Spleen (tissue), 11 donors: Measurements from ENCODE around the gene KSR2. TPM values are rescaled to one million over a fixed set of nuclear protein-coding genes. Genes with fewer than 3 reads are reported as not detected.

Experiments used
- DNase-seq: peaks from one replicate; pipeline ENCODE4 v3.0.0-alpha.2; 2020
- H3K27ac ChIP-seq, 8 donors: fragments of 200-600 bp; sonication (generic) in 7 of 8; 1 replicate in 4 of 8; 2 replicates in 4 of 8; pipeline versions ENCODE4 v1.5.0 to v1.8.0; 2016 to 2021; ENCODE audit warnings: inconsistent platforms in 4 of 8, mild to moderate bottlenecking in 4 of 8, moderate library complexity in 1 of 8
- H3K27me3 ChIP-seq, 7 donors: fragments of 200-600 bp; sonication (generic) in 6 of 7; replicated peaks in 1 of 7; 1 replicate in 4 of 7; 2 replicates in 3 of 7; pipeline versions ENCODE4 v1.5.0 to v1.8.0; 2016 to 2021; ENCODE audit warnings: inconsistent platforms in 3 of 7, mild to moderate bottlenecking in 1 of 7
- H3K36me3 ChIP-seq, 6 donors: fragments of 200-600 bp; sonication (generic) in 5 of 6; 1 replicate in 4 of 6; 2 replicates in 2 of 6; pipeline versions ENCODE4 v1.5.0 to v1.8.0; 2016 to 2021; ENCODE audit warnings: inconsistent platforms in 2 of 6
- H3K4me1 ChIP-seq, 6 donors: fragments of 200-600 bp; sonication (generic) in 5 of 6; 1 replicate in 3 of 6; 2 replicates in 3 of 6; pipeline versions ENCODE4 v1.5.0 to v1.8.0; 2016 to 2021; ENCODE audit warnings: inconsistent platforms in 3 of 6
- H3K4me3 ChIP-seq, 8 donors: fragments of 200-600 bp; sonication (generic) in 7 of 8; 1 replicate in 4 of 8; 2 replicates in 4 of 8; pipeline versions ENCODE4 v1.5.0 to v1.8.0; 2016 to 2021; ENCODE audit warnings: inconsistent platforms in 4 of 8, mild to moderate bottlenecking in 4 of 8, moderate library complexity in 2 of 8
- H3K9me3 ChIP-seq, 8 donors: fragments of 200-600 bp; sonication (generic) in 7 of 8; 1 replicate in 4 of 8; 2 replicates in 4 of 8; pipeline versions ENCODE4 v1.5.0 to v1.8.0; 2016 to 2021; ENCODE audit warnings: inconsistent platforms in 4 of 8
- POLR2A ChIP-seq, 3 donors: fragments of 450-650 bp; IDR thresholded peaks; one replicate each; pipeline ENCODE4 v1.5.1; 2017; ENCODE audit warnings: antibody characterized with exemption in 3 of 3, mild to moderate bottlenecking in 1 of 3
- POLR2AphosphoS5 ChIP-seq, 3 donors: sonication (generic); formaldehyde crosslinking; IDR thresholded peaks; one replicate each; pipeline ENCODE4 v1.5.1; 2017; ENCODE audit warnings: antibody characterized with exemption in 3 of 3
- WGBS, 5 donors: extraction: QIAGEN DNeasy Blood & Tissue Kit in 3 of 5; methylation state at CpG; one replicate each; pipeline versions ENCODE4 v1.1.5 to v1.1.7; 2013 to 2018; 5-methylcytosine and 5-hydroxymethylcytosine counted together
- intact Hi-C: fragments of 100-400 bp; cut with DNase I; formaldehyde crosslinking; loops from one replicate; pipeline ENCODE4 v1.15.0; 2023; ENCODE audit warnings: low total_unique reads
- polyA plus RNA-seq, 3 donors: library from polyadenylated mRNA; stranded (reverse); fragments of 200-250 nt; gene quantifications; one replicate each; pipeline ENCODE4 v1.2.1, GENCODE V29; 2013
- total RNA-seq, 7 donors: library from RNA; depleted of rRNA in 3 of 7; stranded (reverse); fragments of >200 nt in 3 of 7; fragmentation: NEBNext Ultra II Directional in 4 of 7; extraction: Animal tissue kit (Norgen Biotek cat#: 25700) in 4 of 7; gene quantifications; one replicate each; pipeline versions ENCODE4 v1.1.0 to v1.2.1, GENCODE V29; 2016 to 2021
- TF ChIP-seq, protein P1 (sequence below), 11 experiments: fragments of 200-600 bp in 7 of 11; fragments of 450-650 bp in 4 of 11; sonication (generic) in 4 of 11; IDR thresholded peaks in 8 of 11; conservative IDR thresholded peaks in 3 of 11; 1 replicate in 7 of 11; 2 replicates in 4 of 11; pipeline versions ENCODE4 v1.4.0 to v1.8.0; 2016 to 2021; ENCODE audit warnings: antibody characterized with exemption in 11 of 11, inconsistent platforms in 4 of 11, mild to moderate bottlenecking in 1 of 11
- donor health status: healthy with polysubstance abuse.
- donor health status: DM: no; HTN: no; CAD: no; lungs with moderate emphysema.
- donor health status: DM: no; HTN: no; CAD: no.
- donor health status: Bipolar disorder and iron deficiency.
- donor health status: healthy.
- donor health status: DM: no; HTN: no; CAD: no.
- donor health status: DM: yes; HTN: yes; CAD: no.

The KSR2 gene
- total and polyA plus RNA-seq, 10 donors = under 0.01 to 0.09 (median 0.02) TPM; not detected in 4

DNA sequence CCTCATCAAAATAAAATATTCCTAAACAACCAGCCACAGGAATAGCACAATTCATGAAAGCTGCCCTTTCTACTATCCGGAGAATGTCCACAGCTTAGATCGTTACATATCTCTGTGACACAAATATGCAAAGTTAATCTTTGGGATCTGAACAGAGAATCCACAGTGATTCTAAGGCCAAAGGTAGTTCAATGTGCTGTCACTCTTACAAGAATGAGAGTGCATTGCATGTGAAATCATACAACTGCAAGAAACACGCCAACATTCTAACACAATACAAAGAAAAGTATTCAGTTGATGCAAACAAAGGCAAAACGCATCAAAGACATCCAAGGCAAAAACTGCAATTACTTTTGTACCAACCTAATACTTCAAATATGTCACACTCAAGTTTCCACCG, 60.4 kb downstream of the KSR2 start:
- WGBS, 5 donors = 80 to 89% (median 86%) methylated on average over 5 of the region's 5 CpGs
- Histone ChIP-seq H3K4me3 (no peak overlapping the region), H3K4me1 (no peaks in the 10 kb centered on the region), H3K9me3 (peaks cover 0 to 20% (median 12%) of the 10 kb centered on the region in 8 donors), H3K27me3 (peaks cover 0 to 3% (median 0%) of the 10 kb centered on the region in 7 donors), H3K27ac (no peak overlapping the region), H3K36me3 (no peaks in the 10 kb centered on the region)
- TF ChIP-seq, protein P1, sequence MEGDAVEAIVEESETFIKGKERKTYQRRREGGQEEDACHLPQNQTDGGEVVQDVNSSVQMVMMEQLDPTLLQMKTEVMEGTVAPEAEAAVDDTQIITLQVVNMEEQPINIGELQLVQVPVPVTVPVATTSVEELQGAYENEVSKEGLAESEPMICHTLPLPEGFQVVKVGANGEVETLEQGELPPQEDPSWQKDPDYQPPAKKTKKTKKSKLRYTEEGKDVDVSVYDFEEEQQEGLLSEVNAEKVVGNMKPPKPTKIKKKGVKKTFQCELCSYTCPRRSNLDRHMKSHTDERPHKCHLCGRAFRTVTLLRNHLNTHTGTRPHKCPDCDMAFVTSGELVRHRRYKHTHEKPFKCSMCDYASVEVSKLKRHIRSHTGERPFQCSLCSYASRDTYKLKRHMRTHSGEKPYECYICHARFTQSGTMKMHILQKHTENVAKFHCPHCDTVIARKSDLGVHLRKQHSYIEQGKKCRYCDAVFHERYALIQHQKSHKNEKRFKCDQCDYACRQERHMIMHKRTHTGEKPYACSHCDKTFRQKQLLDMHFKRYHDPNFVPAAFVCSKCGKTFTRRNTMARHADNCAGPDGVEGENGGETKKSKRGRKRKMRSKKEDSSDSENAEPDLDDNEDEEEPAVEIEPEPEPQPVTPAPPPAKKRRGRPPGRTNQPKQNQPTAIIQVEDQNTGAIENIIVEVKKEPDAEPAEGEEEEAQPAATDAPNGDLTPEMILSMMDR (IDR thresholded peaks at IDR 0.05 in 8 of 11, conservative IDR thresholded peaks at IDR 0.05 in 3 of 11) = no peak
- TF ChIP-seq POLR2AphosphoS5 (IDR thresholded peaks at IDR 0.05) = no peak
- no peak for TF ChIP-seq POLR2A (IDR thresholded peaks at IDR 0.05)
- DNase-seq = no peak
- intact Hi-C loops = no loop called here

DNA sequence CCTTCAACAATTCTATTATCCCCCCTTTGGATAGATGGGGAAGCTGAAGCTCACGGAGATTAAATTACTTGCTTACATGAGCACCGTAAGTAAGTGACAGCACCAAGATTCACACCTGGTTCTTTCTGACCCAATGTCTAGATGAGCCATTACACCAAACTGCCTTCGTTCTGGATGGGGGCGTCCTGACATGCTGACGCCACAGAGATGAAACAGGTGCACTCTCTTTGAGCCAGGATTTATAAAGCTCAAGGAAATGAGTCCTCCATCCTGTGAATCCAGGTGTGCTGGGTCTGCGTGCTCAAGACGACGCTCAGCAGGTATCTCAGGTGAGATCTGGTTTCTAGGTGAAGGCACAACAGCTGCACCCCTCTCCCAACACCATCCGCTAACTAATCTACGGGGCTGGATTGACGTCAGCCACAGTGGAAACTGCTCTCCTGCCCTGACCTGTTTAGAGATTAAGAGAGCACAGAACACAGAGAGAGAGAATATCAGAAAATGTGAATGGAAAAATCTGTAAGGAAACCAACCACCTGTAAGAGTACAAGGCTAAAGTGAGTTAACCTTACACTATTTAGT, 61.6 kb downstream of the KSR2 start:
- no peaks in the 10 kb centered on the region for H3K36me3 ChIP-seq

DNA sequence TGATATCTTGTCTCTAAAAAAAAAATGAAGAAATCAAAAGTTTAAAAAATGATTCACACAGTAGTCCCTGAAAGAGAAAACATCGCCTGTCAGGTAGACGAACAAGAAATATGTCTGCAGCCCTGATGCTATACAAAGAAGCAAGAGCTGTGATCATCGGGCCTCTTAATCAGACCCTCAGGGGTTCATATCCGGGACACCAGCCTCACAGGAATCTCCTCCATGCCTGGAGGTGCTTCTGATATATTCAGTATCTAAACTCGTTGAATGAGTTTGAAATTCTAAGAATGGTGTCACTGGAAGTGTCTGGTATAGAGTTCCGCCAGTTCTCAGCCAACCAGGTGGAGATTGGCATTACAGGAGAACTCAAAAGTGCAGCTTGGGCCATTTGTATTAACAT, 64.7 kb downstream of the KSR2 start:
- H3K27me3 ChIP-seq = no peaks in the 10 kb centered on the region
- WGBS, 5 donors = 85 to 88% (median 88%) methylated on average over 6 of the region's 6 CpGs
- intact Hi-C loops = no loop called here

More for the DNA sequence above, 61.6 kb downstream of the KSR2 start:
- Histone ChIP-seq H3K27ac (no peak overlapping the region), H3K27me3 (no peaks in the 10 kb centered on the region), H3K9me3 (peaks cover 0 to 17% (median 12%) of the 10 kb centered on the region in 8 donors), H3K4me1 (no peaks in the 10 kb centered on the region), H3K4me3 (no peak overlapping the region)
- intact Hi-C loops = no loop called here
- TF ChIP-seq POLR2A (IDR thresholded peaks at IDR 0.05) = no peak
- TF ChIP-seq, protein P1 (IDR thresholded peaks at IDR 0.05 in 8 of 11, conservative IDR thresholded peaks at IDR 0.05 in 3 of 11) = no peak
- no peak for TF ChIP-seq POLR2AphosphoS5 (IDR thresholded peaks at IDR 0.05)
- DNase-seq = no peak
- WGBS, 5 donors = 45 to 55% (median 48%) methylated on average over 10 to 11 of the region's 11 CpGs

More for the DNA sequence above, 64.7 kb downstream of the KSR2 start:
- Histone ChIP-seq H3K4me1 (no peaks in the 10 kb centered on the region), H3K4me3 (no peak overlapping the region), H3K27ac (no peak overlapping the region), H3K36me3 (no peaks in the 10 kb centered on the region), H3K9me3 (peaks cover 0 to 11% (median 6%) of the 10 kb centered on the region in 8 donors)
- no peak for DNase-seq
- TF ChIP-seq POLR2AphosphoS5 (IDR thresholded peaks at IDR 0.05) (no peak), POLR2A (IDR thresholded peaks at IDR 0.05) (no peak)
- TF ChIP-seq, protein P1 (IDR thresholded peaks at IDR 0.05 in 8 of 11, conservative IDR thresholded peaks at IDR 0.05 in 3 of 11) = no peak
